Measurements from ENCODE around the gene FANCC.

Gene FANCC

DNA sequence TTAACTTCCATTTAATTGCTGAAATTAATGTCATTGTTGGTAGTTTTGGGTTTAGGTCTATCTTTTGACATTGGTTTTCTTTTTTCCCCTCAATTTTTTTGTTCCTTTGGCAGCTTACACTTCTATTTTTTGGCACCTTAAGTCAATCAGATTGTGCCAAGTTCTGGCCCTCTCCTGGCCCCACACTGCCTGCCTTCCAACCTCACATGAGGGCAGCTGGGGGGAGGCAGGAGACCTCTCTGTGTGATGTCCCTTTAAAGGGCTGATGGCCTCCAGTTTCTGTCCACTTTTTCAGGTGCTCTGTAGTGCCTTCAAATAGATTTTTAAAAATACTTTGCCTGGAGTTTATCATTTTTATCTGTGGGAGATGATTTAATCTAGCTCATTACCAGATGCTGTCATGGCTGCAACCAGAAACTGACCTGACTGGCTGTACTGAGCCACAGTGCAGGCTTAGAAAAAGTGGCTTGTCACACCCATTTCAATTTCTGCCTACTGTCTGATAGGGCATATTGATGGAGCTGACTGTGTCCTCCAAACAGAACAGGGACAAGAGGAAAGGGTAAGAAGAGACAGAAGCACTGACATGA, 196.6 kb downstream of the FANCC start:
- DNase-seq (ENCODE audit: low read depth), result no peak

DNA sequence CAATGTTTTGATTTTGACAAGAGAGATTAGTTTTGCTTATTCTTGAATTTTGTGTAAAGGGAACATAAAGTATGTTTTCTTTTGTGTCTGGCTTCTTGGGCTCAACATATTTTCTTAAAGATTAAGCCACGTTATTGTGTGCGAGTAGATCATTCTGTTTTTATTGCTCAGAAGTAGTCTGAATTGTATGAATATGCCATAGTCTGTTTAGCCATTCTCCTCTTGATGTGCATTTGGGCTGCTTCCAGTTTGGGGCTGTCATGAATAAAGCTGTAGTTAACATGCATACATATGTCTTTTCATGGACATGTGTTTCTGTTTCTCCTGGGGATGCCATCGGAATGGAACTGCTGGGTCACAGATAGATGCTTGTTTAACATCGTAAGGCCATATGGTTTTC, 198.9 kb downstream of the FANCC start:
- no peak for DNase-seq (ENCODE audit: low read depth)

DNA sequence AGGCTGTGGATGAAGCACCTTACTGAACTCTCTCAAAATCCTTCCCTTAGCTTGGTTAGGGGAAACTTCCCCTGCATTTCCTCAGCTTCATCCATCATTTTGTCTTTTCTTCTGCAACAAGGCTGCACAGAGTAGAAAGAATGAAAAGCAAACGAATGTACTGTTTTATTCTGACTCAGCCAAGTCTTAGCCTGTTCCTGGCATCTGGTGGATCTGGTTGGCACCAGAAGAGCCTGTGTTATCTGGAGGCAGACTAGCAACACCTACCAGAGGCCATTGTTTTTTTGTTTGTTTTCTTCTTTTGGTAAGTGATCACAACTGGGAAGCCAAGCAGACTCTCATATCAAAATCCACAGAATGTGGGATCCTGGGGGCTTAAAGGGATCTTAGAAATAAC, 200.7 kb downstream of the FANCC start:
- DNase-seq (ENCODE audit: low read depth), result no peak

DNA sequence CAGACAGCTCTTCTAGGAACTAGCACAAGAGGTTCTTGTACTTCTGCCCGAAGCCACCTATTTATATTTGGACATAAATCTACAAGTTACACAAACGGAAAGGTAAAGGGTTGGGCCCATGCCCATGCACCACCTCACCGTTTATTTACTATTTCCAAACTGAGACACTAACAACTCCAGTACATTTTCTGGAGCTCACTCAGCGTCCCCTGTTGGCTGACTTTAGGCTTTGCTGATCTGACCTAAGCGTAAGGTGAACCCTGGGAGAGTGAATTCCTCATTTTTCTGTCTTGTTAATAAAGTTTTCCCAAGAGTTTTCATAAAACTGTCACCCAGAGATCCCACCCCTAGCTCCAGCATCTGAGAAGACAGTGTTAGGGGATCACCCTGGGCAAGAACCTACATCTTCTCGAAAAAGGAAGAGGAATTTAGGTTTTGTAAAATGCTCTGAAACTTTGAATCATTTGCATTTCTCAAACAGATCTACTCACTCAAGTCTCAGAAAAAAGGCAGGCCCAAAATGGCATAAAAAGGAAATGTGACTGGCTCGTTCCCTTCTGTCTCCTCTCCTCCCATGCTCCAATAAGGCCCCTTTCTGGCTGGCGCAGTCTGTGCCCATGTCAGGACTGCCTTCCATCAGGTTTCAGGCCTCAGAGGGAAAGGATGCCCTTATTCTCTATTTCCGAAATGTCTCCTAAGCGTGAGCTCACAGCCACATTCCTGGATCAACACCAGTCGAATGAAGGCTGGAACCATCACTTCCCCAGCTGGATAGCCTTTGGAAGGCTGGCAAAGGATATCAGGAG, 201.3 kb downstream of the FANCC start:
- no peak for DNase-seq (ENCODE audit: low read depth)

DNA sequence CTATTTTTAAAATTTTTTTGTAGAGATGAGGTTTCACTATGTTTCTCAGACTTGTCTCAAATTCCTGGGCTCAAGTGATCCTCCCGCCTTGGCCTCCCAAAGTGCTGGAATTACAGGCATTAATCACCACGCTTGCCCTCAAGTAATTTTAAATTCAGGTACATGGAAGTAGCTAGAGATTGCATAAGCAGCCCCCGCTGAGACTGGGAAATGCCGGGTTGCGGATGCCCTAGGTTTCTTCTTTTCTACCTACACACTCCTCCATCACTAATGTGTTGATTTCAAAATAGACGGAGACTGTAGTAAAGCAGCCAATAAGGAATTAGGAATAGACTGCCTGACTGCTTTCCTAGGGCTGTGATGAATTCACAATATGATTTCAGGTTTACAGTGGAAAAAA, 202.4 kb downstream of the FANCC start:
- no peak for DNase-seq (ENCODE audit: low read depth)

- DNase-seq (ENCODE audit: low read depth), result no peak
These were observed 204.9 kb downstream of the FANCC start for GRCh38 chr9:95112436-95113280.

- no peak for DNase-seq (ENCODE audit: low read depth)
These were observed 205.8 kb downstream of the FANCC start for GRCh38 chr9:95111716-95112115.

- no peak for DNase-seq (ENCODE audit: low read depth)
These were observed 206.5 kb downstream of the FANCC start for GRCh38 chr9:95110921-95111525.

GRCh38 chr9:95109456-95109855, 208.1 kb downstream of the FANCC start:
- no peak for DNase-seq (ENCODE audit: low read depth)

DNA sequence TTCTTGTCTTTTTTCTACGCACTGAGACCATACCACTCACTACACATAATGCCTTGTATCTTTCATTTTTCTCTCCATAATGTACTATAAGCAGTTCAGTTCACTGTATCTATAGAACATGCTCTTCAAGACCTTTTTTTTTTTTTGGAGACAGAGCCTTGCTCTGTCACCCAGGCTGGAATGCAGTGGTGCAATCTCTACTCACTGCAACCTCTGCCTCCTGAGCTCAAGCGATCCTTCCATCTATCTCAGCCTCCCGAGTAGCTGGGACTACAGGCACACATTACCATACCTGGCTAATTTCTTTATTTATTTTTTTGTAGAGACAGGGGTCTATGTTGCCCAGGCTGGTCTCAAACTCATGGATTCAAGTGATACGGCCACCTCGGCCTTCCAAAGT, 208.7 kb downstream of the FANCC start:
- DNase-seq (ENCODE audit: low read depth), result no peak

- DNase-seq (ENCODE audit: low read depth), result no peak
These were observed 209.5 kb downstream of the FANCC start for GRCh38 chr9:95107976-95108375.

GRCh38 chr9:95107001-95107749, 210.3 kb downstream of the FANCC start:
- DNase-seq (ENCODE audit: low read depth), result no peak

GRCh38 chr9:95105519-95106287, 211.8 kb downstream of the FANCC start:
- no peak for DNase-seq (ENCODE audit: low read depth)

DNA sequence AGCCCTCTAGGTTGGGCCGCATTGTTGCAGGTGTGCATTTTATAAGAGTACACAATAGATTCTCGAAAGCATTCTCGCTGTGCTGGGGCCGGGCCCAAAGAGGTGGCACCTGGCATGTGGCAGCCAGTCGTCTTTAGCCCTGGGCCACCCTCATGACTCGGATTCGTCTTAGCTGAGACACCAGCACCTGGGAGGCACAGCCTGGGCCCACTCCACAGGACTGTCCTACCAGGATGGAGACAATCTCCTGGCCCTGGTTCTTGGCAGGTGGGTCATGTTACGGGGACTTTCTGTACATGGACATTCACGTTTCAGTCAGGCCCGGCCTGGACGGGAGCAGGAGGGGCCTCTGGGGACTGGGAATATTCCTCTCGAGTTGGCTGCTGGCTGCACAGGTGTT, 212.5 kb downstream of the FANCC start:
- no peak for DNase-seq (ENCODE audit: low read depth)

DNA sequence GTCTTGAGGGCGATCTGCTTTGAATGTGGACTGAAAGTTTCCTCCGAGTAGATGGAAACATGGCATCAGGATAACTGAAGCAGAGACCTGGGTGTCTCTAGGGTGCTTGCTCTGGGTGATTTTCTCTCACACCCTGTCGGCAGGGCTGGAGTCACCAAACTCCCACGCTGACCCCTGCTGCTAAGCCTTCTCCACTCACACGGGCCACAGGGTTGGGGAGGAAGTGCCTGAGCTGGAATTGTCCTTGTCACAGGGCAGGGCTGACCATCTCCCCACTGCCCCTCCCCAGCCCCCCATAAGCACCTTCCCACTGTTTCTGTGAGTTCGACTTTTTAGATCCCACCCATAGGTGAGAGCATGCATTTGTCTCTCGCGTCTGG, 212.9 kb downstream of the FANCC start:
- DNase-seq (ENCODE audit: low read depth), result no peak

GRCh38 chr9:95103871-95104580, 213.5 kb downstream of the FANCC start:
- no peak for DNase-seq (ENCODE audit: low read depth)

DNA sequence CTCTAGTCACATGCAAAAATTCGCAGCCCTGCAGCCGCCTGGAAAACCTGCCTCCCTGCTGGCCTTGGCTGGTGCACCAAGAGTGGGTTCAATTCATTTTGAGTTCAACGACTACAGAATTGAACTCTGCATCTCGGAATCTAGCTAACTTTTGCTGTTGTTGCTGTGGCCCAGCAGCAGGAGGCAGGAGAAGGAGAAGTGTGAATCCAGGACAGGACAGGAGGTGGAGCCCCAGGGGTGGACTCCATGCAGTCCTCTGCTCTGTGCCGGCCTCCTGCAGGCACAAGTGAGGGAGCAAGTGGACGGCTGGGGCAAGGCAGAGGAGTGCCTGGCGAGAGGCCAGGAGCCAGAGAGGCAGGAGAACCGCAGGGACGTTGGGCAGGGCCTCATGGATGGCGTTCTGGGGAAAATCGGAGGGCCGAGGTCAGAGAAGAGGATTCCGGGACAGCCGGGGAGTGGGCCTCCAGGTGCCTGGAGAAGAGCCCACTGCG, 214.2 kb downstream of the FANCC start:
- no peak for DNase-seq (ENCODE audit: low read depth)

- no peak for DNase-seq (ENCODE audit: low read depth)
These were observed 214.9 kb downstream of the FANCC start for GRCh38 chr9:95102572-95102971.

GRCh38 chr9:95102001-95102433, 215.5 kb downstream of the FANCC start:
- DNase-seq (ENCODE audit: low read depth), result no peak

DNA sequence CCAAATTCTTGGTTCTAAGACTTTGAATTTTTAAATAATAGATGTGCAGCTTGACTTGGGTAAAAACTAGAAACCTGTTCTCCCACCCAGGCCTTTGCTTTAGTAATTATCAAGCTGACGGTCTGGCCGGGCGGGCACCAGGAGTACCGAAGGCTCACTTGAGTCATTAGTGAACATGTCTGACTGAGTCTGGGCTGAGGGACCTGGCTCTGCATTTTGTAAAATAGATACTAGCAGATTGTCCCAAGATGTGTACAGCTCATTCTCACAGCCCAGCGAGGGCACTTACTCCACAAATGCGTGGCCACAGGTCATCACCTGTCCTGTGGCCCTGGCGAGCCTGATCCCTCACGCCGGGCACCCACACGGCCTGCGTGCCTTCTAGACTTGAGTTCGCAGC, 216.2 kb downstream of the FANCC start:
- no peak for DNase-seq (ENCODE audit: low read depth)
